Fibroblast of mammary gland (primary cell): Measurements from ENCODE around the gene KRTAP5-9.

ENCODE experiments used
- DNase-seq: peaks from one replicate; pipeline ENCODE4 v3.0.0-alpha.2; 2010; ENCODE audit warnings: low read depth
- H3K4me3 ChIP-seq: 2 replicates; pipeline ENCODE4 v1.5.1; 2011; ENCODE audit warnings: low read depth, mild to moderate bottlenecking, low read length, moderate library complexity; ENCODE audit not compliant: control insufficient read depth
- TF ChIP-seq, protein P1 (sequence below): conservative IDR thresholded peaks from 2 replicates; pipeline ENCODE4 v1.5.1; 2011; ENCODE audit warnings: low read depth, low read length, inconsistent platforms; ENCODE audit not compliant: control insufficient read depth, insufficient read depth

The KRTAP5-9 gene, protein sequence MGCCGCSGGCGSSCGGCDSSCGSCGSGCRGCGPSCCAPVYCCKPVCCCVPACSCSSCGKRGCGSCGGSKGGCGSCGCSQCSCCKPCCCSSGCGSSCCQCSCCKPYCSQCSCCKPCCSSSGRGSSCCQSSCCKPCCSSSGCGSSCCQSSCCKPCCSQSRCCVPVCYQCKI

DNA sequence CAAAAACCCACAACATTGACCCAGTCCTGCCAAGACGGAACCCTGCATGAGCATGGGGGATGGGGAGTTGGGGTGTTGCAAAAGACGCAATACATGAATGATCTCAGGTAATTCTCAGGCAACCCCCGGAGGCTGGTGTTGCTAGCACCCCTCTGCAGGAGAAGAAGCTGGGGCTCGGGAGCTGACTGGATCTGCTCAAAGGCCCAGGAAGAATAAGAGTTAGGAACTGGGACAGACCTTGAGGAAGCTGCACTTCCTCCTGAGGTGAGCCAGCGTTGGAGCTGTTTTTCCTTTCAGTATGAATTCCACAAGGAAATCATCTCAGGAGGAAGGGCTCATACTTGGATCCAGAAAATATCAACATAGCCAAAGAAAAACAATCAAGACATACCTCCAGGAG, at the start of gene KRTAP5-9:
Gene KRTAP5-9 (plus strand): TSS at position 301 of the 400 bp plus-strand sequence. CDS start 238 bp downstream, outside the sequence.
- H3K4me3 ChIP-seq, result no peak within 1 kb of the TSS
- TF ChIP-seq, protein P1, sequence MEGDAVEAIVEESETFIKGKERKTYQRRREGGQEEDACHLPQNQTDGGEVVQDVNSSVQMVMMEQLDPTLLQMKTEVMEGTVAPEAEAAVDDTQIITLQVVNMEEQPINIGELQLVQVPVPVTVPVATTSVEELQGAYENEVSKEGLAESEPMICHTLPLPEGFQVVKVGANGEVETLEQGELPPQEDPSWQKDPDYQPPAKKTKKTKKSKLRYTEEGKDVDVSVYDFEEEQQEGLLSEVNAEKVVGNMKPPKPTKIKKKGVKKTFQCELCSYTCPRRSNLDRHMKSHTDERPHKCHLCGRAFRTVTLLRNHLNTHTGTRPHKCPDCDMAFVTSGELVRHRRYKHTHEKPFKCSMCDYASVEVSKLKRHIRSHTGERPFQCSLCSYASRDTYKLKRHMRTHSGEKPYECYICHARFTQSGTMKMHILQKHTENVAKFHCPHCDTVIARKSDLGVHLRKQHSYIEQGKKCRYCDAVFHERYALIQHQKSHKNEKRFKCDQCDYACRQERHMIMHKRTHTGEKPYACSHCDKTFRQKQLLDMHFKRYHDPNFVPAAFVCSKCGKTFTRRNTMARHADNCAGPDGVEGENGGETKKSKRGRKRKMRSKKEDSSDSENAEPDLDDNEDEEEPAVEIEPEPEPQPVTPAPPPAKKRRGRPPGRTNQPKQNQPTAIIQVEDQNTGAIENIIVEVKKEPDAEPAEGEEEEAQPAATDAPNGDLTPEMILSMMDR, result no peak
- no peak for DNase-seq

DNA sequence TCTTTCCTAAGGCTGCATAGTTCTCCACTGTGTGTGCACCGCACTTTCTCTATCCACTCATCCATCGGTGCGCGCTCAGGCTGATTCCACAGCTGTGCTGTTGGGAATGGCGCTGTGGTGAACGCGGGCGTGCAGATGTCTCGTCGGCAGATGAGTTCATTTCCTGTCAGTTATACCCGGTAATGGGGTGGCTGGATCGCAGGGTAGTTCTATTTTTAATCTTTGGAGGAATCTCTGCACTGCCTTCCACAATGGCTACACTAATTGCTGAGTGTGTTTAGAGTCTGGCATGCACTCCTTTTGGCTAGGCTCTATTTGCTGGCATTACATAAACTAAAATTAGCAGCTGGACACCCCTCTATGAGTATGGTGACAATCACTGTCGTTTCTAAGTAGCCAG, 49.1 kb upstream of the KRTAP5-9 start:
- no peak for DNase-seq
- TF ChIP-seq, protein P1, result no peak
- H3K4me3 ChIP-seq, result no peak overlapping the region

DNA sequence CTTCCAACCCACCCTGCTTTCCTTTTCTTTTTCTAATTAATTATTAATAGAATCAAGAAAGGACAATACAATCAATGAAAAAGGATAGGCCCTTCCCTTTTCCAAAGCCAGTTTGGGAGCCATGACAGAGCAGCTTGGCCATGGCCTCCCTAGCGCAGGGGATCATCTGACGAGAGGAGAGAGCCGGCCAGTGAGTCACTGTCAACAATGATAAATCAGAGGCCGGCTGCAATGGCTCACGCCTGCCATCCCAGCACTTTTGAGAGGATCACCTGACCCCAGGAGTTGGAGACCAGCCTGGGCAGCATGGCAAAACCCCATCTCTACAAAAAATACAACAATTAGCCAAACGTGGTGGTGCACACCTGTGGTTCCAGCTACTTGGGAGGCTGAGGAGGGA, 48.7 kb upstream of the KRTAP5-9 start:
- no peak overlapping the region for H3K4me3 ChIP-seq
- DNase-seq, result no peak
- TF ChIP-seq, protein P1, result no peak

DNA sequence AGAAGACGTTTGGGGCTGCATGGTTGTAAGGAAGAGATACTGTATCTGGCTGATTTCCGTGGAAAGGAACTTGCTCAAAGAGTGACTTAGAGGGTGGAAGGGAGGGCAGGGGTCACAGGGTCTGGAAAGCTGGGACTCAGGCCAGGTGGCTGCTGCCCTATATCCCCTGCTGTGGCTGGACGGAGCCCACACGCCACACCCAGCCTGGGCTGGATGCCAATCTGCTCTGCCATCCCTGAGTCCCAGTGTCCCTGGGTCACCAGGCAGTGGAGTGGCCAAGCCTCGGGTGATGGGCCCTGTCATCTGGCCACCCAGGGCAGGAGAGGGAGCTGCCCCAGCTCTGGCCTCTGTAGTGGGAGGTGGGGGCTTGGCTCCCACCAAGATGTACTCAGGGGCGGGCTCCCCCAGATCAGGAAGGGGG, 47.6 kb upstream of the KRTAP5-9 start:
- DNase-seq, result no peak
- no peak overlapping the region for H3K4me3 ChIP-seq
- TF ChIP-seq, protein P1, result no peak

DNA sequence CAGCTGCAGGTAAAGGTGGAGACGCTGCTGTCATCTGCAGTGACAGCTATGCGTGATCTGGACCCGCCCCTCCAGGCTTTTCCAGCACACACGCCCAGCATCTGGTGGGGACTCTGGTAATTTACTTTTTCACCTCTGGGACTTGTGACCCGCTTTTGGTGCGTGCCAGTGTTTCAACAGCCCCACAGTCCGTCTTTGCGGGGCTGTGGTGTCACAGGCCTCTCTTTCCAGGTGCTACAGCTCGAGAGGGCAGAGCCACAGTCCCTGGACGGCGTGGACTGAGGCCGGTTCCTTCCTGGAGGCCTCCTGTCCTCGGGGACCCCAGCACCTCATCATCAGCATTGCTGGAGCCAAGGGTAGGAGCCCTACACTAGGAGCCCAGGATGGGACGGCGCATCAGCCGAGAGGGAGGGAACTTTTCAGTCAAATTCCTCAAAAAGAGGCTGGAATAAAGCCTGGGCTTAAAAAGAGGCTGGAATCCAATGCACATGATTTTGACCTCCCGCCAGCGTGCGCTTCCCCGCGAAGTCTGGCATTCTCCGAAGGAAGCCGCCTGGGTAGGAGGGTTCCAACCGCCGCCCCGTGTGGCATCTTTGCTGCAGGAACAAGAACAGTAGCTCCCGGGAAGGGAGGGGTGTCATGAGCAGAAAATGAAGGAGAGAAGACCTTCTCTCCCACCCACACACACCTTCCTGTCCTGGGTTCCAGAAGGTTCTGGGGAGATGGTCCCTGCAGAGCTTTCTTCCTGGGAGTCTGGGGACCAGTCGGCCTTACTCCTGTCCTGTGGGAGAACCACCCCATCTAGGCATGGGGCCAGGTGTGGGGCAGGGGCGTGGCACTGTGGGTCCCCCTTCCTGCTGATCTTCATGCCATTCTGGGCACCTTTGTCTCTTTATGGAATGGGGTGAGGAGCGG, 46.9 kb upstream of the KRTAP5-9 start:
- no peak for DNase-seq
- TF ChIP-seq, protein P1, result no peak
- no peak overlapping the region for H3K4me3 ChIP-seq

DNA sequence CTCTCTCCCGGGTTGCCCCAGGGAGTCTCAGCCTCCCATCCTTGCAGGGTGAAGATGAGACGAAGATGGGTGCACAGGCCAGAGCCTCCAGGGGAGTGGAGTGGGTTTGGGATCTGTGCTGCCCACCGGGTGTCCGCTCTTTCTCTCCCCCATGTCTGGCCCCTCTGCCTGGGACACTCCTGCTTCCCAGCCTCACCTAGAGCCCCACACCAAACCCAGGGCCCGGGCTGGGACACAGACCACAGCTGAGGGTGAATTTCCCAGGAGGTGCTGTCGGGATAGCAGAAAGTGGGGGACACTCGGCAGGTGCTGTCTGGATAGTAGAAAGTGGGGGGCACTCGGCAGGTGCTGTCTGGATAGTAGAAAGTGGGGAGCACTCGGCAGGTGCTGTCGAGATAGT, 46.2 kb upstream of the KRTAP5-9 start:
- TF ChIP-seq, protein P1, result no peak
- no peak for DNase-seq
- no peak overlapping the region for H3K4me3 ChIP-seq
